K562 (cell line): ENCODE results near the gene TUT1. TPM values are rescaled to one million over a fixed set of nuclear protein-coding genes. Genes with fewer than 3 reads are reported as not detected.

Source experiments
- BDP1 ChIP-seq: IDR thresholded peaks from 3 replicates; pipeline ENCODE4 v1.6.1; 2011; ENCODE audit not compliant: insufficient read length, insufficient read depth
- CC2D1A ChIP-seq: fragments of 450-650 bp; IDR thresholded peaks from 2 replicates; pipeline ENCODE4 v1.6.1; 2017; ENCODE audit warnings: mild to moderate bottlenecking
- CHD4 ChIP-seq: fragments of 200-600 bp; sonication (generic); IDR thresholded peaks from 3 replicates; pipeline ENCODE4 v1.6.1; 2012; ENCODE audit warnings: low read depth, mild to moderate bottlenecking, mixed read lengths, low read length, inconsistent platforms; ENCODE audit not compliant: insufficient read depth, insufficient replicate concordance, poor library complexity, severe bottlenecking
- CREB1 ChIP-seq, 2 experiments: sonication (generic) in 1 of 2; formaldehyde crosslinking in 1 of 2; IDR thresholded peaks; 2 replicates each; pipeline versions ENCODE4 v1.6.1 to v1.8.0; 2012 to 2022; ENCODE audit warnings: inconsistent platforms in 1 of 2, mild to moderate bottlenecking in 1 of 2, missing genetic modification reagents in 1 of 2, moderate library complexity in 1 of 2
- DLX4 ChIP-seq: fragments of 250-450 bp; sonication (Bioruptor Pico); IDR thresholded peaks from 2 replicates; pipeline ENCODE4 v1.6.1; 2021; ENCODE audit warnings: mild to moderate bottlenecking
- ELF1 ChIP-seq: fragments of 200-800 bp; sonication (Bioruptor generic); IDR thresholded peaks from 2 replicates; pipeline ENCODE4 v1.6.1; 2016; ENCODE audit warnings: missing genetic modification characterization, missing compliant biosample characterization
- EWSR1 ChIP-seq: fragments of 450-650 bp; IDR thresholded peaks from 2 replicates; pipeline ENCODE4 v1.6.1; 2018; ENCODE audit warnings: borderline replicate concordance, mild to moderate bottlenecking, low read depth, moderate library complexity; ENCODE audit not compliant: partially characterized antibody
- FOXK2 ChIP-seq, 2 experiments: fragments of 450-650 bp; IDR thresholded peaks in 1 of 2; conservative IDR thresholded peaks in 1 of 2; 2 replicates each; pipeline ENCODE4 v1.6.1; 2016; ENCODE audit warnings: low read depth in 2 of 2, mild to moderate bottlenecking in 1 of 2
- HMGN3 ChIP-seq: IDR thresholded peaks from 2 replicates; pipeline ENCODE4 v1.6.1; 2011; ENCODE audit warnings: borderline replicate concordance, low read depth, mild to moderate bottlenecking, mixed read lengths, low read length; ENCODE audit not compliant: insufficient read length; ENCODE audit errors: extremely low read depth
- ILF3 ChIP-seq: fragments of 450-650 bp; IDR thresholded peaks from 2 replicates; pipeline ENCODE4 v1.6.1; 2018; ENCODE audit warnings: antibody characterized with exemption, mild to moderate bottlenecking, moderate library complexity, borderline replicate concordance
- MITF ChIP-seq: IDR thresholded peaks from 2 replicates; pipeline ENCODE4 v1.6.1; 2014; ENCODE audit warnings: antibody characterized with exemption
- NBN ChIP-seq: fragments of 450-650 bp; IDR thresholded peaks from 2 replicates; pipeline ENCODE4 v1.6.1; 2016; ENCODE audit warnings: low read depth, mild to moderate bottlenecking
- NCOA6 ChIP-seq: fragments of 450-650 bp; IDR thresholded peaks from 2 replicates; pipeline ENCODE4 v1.6.1; 2017; ENCODE audit warnings: mild to moderate bottlenecking
- NONO ChIP-seq, 2 experiments: fragments of 200-400 bp in 1 of 2; fragments of 450-650 bp in 1 of 2; formaldehyde crosslinking in 1 of 2; IDR thresholded peaks; 2 replicates each; pipeline ENCODE4 v1.6.1; 2017; ENCODE audit warnings: low read depth in 2 of 2, mild to moderate bottlenecking in 2 of 2, moderate library complexity in 2 of 2, low read length in 1 of 2
- PHTF2 ChIP-seq: fragments of 250-450 bp; sonication (Bioruptor Pico); IDR thresholded peaks from 2 replicates; pipeline ENCODE4 v1.5.0; 2021; ENCODE audit warnings: mild to moderate bottlenecking
- POLR2G ChIP-seq: fragments of 200-400 bp; formaldehyde crosslinking; IDR thresholded peaks from 2 replicates; pipeline ENCODE4 v1.6.1; 2017; ENCODE audit warnings: low read depth, mild to moderate bottlenecking, antibody characterized with exemption, low read length, moderate library complexity
- TAF1 ChIP-seq: IDR thresholded peaks from 2 replicates; pipeline ENCODE4 v1.6.1; 2011; ENCODE audit warnings: mild to moderate bottlenecking, low read length, moderate library complexity; ENCODE audit not compliant: insufficient read depth, control insufficient read depth, severe bottlenecking; ENCODE audit errors: extremely low read depth
- U2AF1 ChIP-seq: fragments of 200-400 bp; formaldehyde crosslinking; optimal IDR thresholded peaks from 2 replicates; pipeline ENCODE3; 2017; ENCODE audit warnings: mild to moderate bottlenecking, low read depth, low read length, moderate library complexity
- ZKSCAN3 ChIP-seq: fragments of 250-450 bp; sonication (Bioruptor Pico); IDR thresholded peaks from 2 replicates; pipeline ENCODE4 v1.4.0; 2020
- ZNF175 ChIP-seq: fragments of 200-800 bp; sonication (Bioruptor generic); IDR thresholded peaks from 2 replicates; pipeline ENCODE4 v1.6.1; 2016; ENCODE audit warnings: low read depth, mild to moderate bottlenecking, missing genetic modification characterization, missing compliant biosample characterization
- ZNF282 ChIP-seq: sonication (generic); formaldehyde crosslinking; IDR thresholded peaks from 2 replicates; pipeline ENCODE4 v1.8.1; 2023; ENCODE audit warnings: missing genetic modification reagents
- ZNF444 ChIP-seq: fragments of 250-450 bp; sonication (Bioruptor Pico); IDR thresholded peaks from 2 replicates; pipeline ENCODE4 v1.4.0; 2020; ENCODE audit warnings: mild to moderate bottlenecking, moderate library complexity
- ZNF639 ChIP-seq, 2 experiments: fragments of 200-800 bp in 1 of 2; sonication (Bioruptor generic) in 1 of 2; sonication (generic) in 1 of 2; formaldehyde crosslinking in 1 of 2; IDR thresholded peaks in 1 of 2; conservative IDR thresholded peaks in 1 of 2; 2 replicates each; pipeline versions ENCODE4 v1.5.0 to v1.6.1; 2016 to 2020; ENCODE audit warnings: missing compliant biosample characterization in 1 of 2, missing genetic modification characterization in 1 of 2, missing genetic modification reagents in 1 of 2
- polyA plus RNA-seq, 8 experiments: library from polyadenylated mRNA; depleted of rRNA in 4 of 8; stranded (reverse) in 5 of 8; unstranded in 3 of 8; fragments of >200 nt; fragmentation: Nextera tagmentation in 2 of 8; fragmentation: Illumina TruSeq in 1 of 8; extraction: Ambion mirVana in 2 of 8; extraction: Trizol in 1 of 8; gene quantifications; 2 replicates each; pipeline versions ENCODE4 v1.2.1 to v1.2.3, GENCODE V29; 2011 to 2014; ENCODE audit warnings: inconsistent platforms in 1 of 8, missing spikeins in 1 of 8
- total RNA-seq, 7 experiments: library from RNA; depleted of rRNA in 6 of 7; stranded (reverse); fragments of >200 nt in 6 of 7; fragmentation: Illumina TruSeq in 2 of 7; extraction: Trizol in 2 of 7; gene quantifications; 2 replicates each; pipeline versions ENCODE4 v1.2.1 to v1.2.3, GENCODE V29; 2011 to 2021; ENCODE audit warnings: low replicate concordance in 1 of 7

The TUT1 gene
- total and polyA plus RNA-seq, 9 of the 15 experiments (the other 6 are each of a cell fraction or from before 2014, with no cell fraction given): 0.66 to 44.3 (median 15.7) TPM

GRCh38 chr11:62612366-62613290 lies 21.3 kb upstream of the TUT1 start, which contains the start of the genes EML3 and ROM1 (continued):
- TF ChIP-seq CREB1 (IDR thresholded peaks at IDR 0.05) (peak; percentile 13; the same call in 1 of the 2 replicates), CREB1 (CRISPR knock-in tag; IDR thresholded peaks at IDR 0.05) (0 out of 2 replicates have a peak, but pooled peaks have one; percentile 54), NCOA6 (peak; percentile 81), DLX4 (CRISPR knock-in tag) (no peak), NBN (no peak), CC2D1A (no peak), BDP1 (no peak), PHTF2 (CRISPR knock-in tag) (no peak), HMGN3 (peak; percentile 76), FOXK2 (conservative IDR thresholded peaks at IDR 0.05 in 1 of 2, IDR thresholded peaks at IDR 0.05 in 1 of 2; ENCODE audit: low read depth in 2 of 2) (no peak), ELF1 (tag) (peak; percentile 83), ZNF282 (CRISPR knock-in tag) (no peak), EWSR1 (no peak), ILF3 (peak; percentile 86; the same call in 1 of the 2 replicates), NONO (IDR thresholded peaks at IDR 0.05; ENCODE audit: low read depth in 2 of 2, low read length in 1 of 2) (0 out of 4 replicates have a peak, but pooled peaks of 1 of the 2 experiments have one; percentile 16), ZKSCAN3 (CRISPR knock-in tag) (no peak), TAF1 (peak; percentile 45), ZNF175 (CRISPR knock-in tag) (peak; percentile 59; the same call in 1 of the 2 replicates), ZNF639 (CRISPR knock-in tag; conservative IDR thresholded peaks at IDR 0.05 in 1 of 2, IDR thresholded peaks at IDR 0.05 in 1 of 2) (peak in 1 of 2 experiments; percentile 98; a peak in 2 of 4 replicates), CHD4 (no peak), U2AF1 (peak; percentile 34), MITF (no peak), ZNF444 (CRISPR knock-in tag) (no peak), POLR2G (peak; percentile 58; the same call in 1 of the 2 replicates)
